HUDEP-2 (cell line): ENCODE measurements around the gene PIP5KL1.
A peak's percentile ranks its signal among the peaks of the same experiment; 100 is the strongest.

Experiments
- DNase-seq, 76 experiments: peaks; one replicate each; lab custom pipeline; 2025; ENCODE audit not compliant: unreplicated experiment in 76 of 76; lab: John Stamatoyannopoulos, UW

PIP5KL1 gene

GRCh38 chr9:127950513-127951289 lies 20.1 kb upstream of the PIP5KL1 start:
- DNase-seq, result no peak

- DNase-seq, result peak in 68 of 76 experiments; percentile 7 to 81 (median 57)
Observed at GRCh38 chr9:127949827-127950512, 19.4 kb upstream of the PIP5KL1 start.

GRCh38 chr9:127947841-127948710 lies 17.5 kb upstream of the PIP5KL1 start:
- DNase-seq, result no peak

GRCh38 chr9:127946728-127947127 lies 16.2 kb upstream of the PIP5KL1 start:
- DNase-seq, result no peak

GRCh38 chr9:127945942-127946341 lies 15.4 kb upstream of the PIP5KL1 start:
- DNase-seq, result no peak

- no peak for DNase-seq
Observed at GRCh38 chr9:127945338-127945737, 14.8 kb upstream of the PIP5KL1 start.

- DNase-seq, result no peak
Observed at GRCh38 chr9:127944586-127945218, 14.1 kb upstream of the PIP5KL1 start.

GRCh38 chr9:127943731-127944144 lies 13.2 kb upstream of the PIP5KL1 start:
- DNase-seq, result peak in 68 of 76 experiments; percentile 15 to 82 (median 63)

- no peak for DNase-seq
Observed at GRCh38 chr9:127943011-127943662, 12.6 kb upstream of the PIP5KL1 start.

- peak in 68 of 76 experiments; percentile 21 to 80 (median 62) for DNase-seq
Observed at GRCh38 chr9:127942216-127943010, 11.8 kb upstream of the PIP5KL1 start.

GRCh38 chr9:127941961-127942215 lies 11.3 kb upstream of the PIP5KL1 start:
- peak in 1 of 76 experiments; percentile 36 for DNase-seq

- peak in 61 of 76 experiments; percentile 16 to 72 (median 49) for DNase-seq
Observed at GRCh38 chr9:127941062-127941960, 10.7 kb upstream of the PIP5KL1 start.

- DNase-seq, result peak in 28 of 76 experiments; percentile 9 to 58 (median 36)
Observed at GRCh38 chr9:127940593-127940992, 10.0 kb upstream of the PIP5KL1 start.

GRCh38 chr9:127938298-127938690 lies 7.7 kb upstream of the PIP5KL1 start:
- DNase-seq, result no peak

GRCh38 chr9:127937388-127938297 lies 7.1 kb upstream of the PIP5KL1 start, which contains the start of gene DPM2:
Gene DPM2, minus strand, starts transcription at chr9:127937854. Its CDS starts 34 bp downstream, at chr9:127937820.
- DNase-seq, result peak in 71 of 76 experiments; percentile 34 to 87 (median 76)

- DNase-seq, result no peak
Observed at GRCh38 chr9:127937056-127937387, 6.4 kb upstream of the PIP5KL1 start.

- DNase-seq, result no peak
Observed at GRCh38 chr9:127936347-127936852, 5.8 kb upstream of the PIP5KL1 start.
